ENCODE measurements around the gene BRINP3.
A peak's percentile ranks its signal among the peaks of the same experiment; 100 is the strongest.

Gene BRINP3

GRCh38 chr1:190479516-190479915 is 1.9 kb upstream of the BRINP3 start:
- Histone ChIP-seq H3K27ac (ENCODE audit: extremely low read depth, low read depth, low read length) (no peak overlapping the region), H3K4me1 (ENCODE audit: control insufficient read depth, insufficient read depth, low read length) (no peaks in the 10 kb centered on the region), H3K4me3 (ENCODE audit: low read depth, low read length) (no peak overlapping the region), H3K36me3 (ENCODE audit: control insufficient read depth in 2 of 2, insufficient read depth in 1 of 2, low read length in 2 of 2) (no peaks in the 10 kb centered on the region), H3K9me3 (ENCODE audit: control insufficient read depth, insufficient read depth, low read depth, low read length) (no peaks in the 10 kb centered on the region)
- POLR2A ChIA-PET, result no interaction called here
- CTCF ChIA-PET, result interaction anchor here (0.6 kb wide), 1 partner anchor 632 kb away, joined by 3 read pairs; no protein-coding TSS in a partner anchor
- no peak for TF ChIP-seq BCL11A (tag by site-specific recombination; IDR thresholded peaks at IDR 0.05; ENCODE audit: low read depth)
- no peak for TF ChIP-seq ZNF169 (tag by site-specific recombination; IDR thresholded peaks at IDR 0.05)
- no peak for TF ChIP-seq ZNF623 (tag by site-specific recombination; IDR thresholded peaks at IDR 0.05)
- TF ChIP-seq ZNF211 (tag by site-specific recombination; IDR thresholded peaks at IDR 0.05; ENCODE audit: low read depth), result no peak

GRCh38 chr1:190479050-190479397 is 1.4 kb upstream of the BRINP3 start:
- H3K27ac ChIP-seq (ENCODE audit: extremely low read depth, low read depth, low read length), result no peak overlapping the region
- no peaks in the 10 kb centered on the region for H3K36me3 ChIP-seq (ENCODE audit: control insufficient read depth in 2 of 2, insufficient read depth in 1 of 2, low read length in 2 of 2)
- CTCF ChIA-PET, result interaction anchor here (0.6 kb wide), 1 partner anchor 632 kb away, joined by 3 read pairs; no protein-coding TSS in a partner anchor
- no peaks in the 10 kb centered on the region for H3K9me3 ChIP-seq (ENCODE audit: control insufficient read depth, insufficient read depth, low read depth, low read length)
- POLR2A ChIA-PET, result no interaction called here
- peak overlapping the region; percentile 46 for H3K4me3 ChIP-seq (ENCODE audit: low read depth, low read length)
- no peaks in the 10 kb centered on the region for H3K4me1 ChIP-seq (ENCODE audit: control insufficient read depth, insufficient read depth, low read length)
- TF ChIP-seq AEBP2 (tag by site-specific recombination; IDR thresholded peaks at IDR 0.05; ENCODE audit: borderline replicate concordance), result no peak
- TF ChIP-seq ZNF302 (tag by site-specific recombination; IDR thresholded peaks at IDR 0.05; ENCODE audit: low read depth), result no peak
- no peak for TF ChIP-seq ZNF324 (tag by site-specific recombination; IDR thresholded peaks at IDR 0.05)
- TF ChIP-seq ZNF146 (tag by site-specific recombination; IDR thresholded peaks at IDR 0.05), result no peak
- TF ChIP-seq KLF7 (tag by site-specific recombination; IDR thresholded peaks at IDR 0.05; ENCODE audit: borderline replicate concordance), result no peak
- TF ChIP-seq SP7 (tag by site-specific recombination; IDR thresholded peaks at IDR 0.05), result no peak
- TF ChIP-seq ZNF660 (tag by site-specific recombination; IDR thresholded peaks at IDR 0.05), result no peak
- no peak for TF ChIP-seq ZFP69B (tag by site-specific recombination; IDR thresholded peaks at IDR 0.05)
- no peak for TF ChIP-seq SETDB1 (IDR thresholded peaks at IDR 0.05; ENCODE audit: insufficient read length, low read length)
- no peak for TF ChIP-seq ZNF514 (tag by site-specific recombination; IDR thresholded peaks at IDR 0.05)
- no peak for TF ChIP-seq ZNF621 (tag by site-specific recombination; IDR thresholded peaks at IDR 0.05)
- no peak for TF ChIP-seq ZNF311 (tag by site-specific recombination; IDR thresholded peaks at IDR 0.05; ENCODE audit: borderline replicate concordance)
- TF ChIP-seq ZSCAN5A (tag by site-specific recombination; IDR thresholded peaks at IDR 0.05), result no peak
- TF ChIP-seq ZNF555 (tag by site-specific recombination; conservative IDR thresholded peaks at IDR 0.05), result no peak
- no peak for TF ChIP-seq ZNF404 (tag by site-specific recombination; IDR thresholded peaks at IDR 0.05)
- no peak for TF ChIP-seq PRDM10 (tag by site-specific recombination; IDR thresholded peaks at IDR 0.05)
- no peak for TF ChIP-seq ZNF280D (tag by site-specific recombination; IDR thresholded peaks at IDR 0.05)
- TF ChIP-seq SALL2 (tag by site-specific recombination; IDR thresholded peaks at IDR 0.05; ENCODE audit: borderline replicate concordance), result no peak

All from HEK293 (cell line).